NCI-H2196 treated with DMSO at 0.1 percent for 48 hours (cell line): Measurements from ENCODE around the gene ATIC.

ENCODE experiments used
- DNase-seq: peaks from one replicate; lab custom pipeline; 2025; ENCODE audit not compliant: unreplicated experiment; lab: John Stamatoyannopoulos, UW

ATIC gene

GRCh38 chr2:215314896-215315295, 3.0 kb downstream of the ATIC start:
- DNase-seq = no peak

GRCh38 chr2:215315301-215315700, 3.4 kb downstream of the ATIC start:
- no peak for DNase-seq

GRCh38 chr2:215316336-215316735, 4.5 kb downstream of the ATIC start:
- DNase-seq = no peak

- DNase-seq = no peak
Observed at GRCh38 chr2:215319500-215319899, 7.6 kb downstream of the ATIC start.

- no peak for DNase-seq
Observed at GRCh38 chr2:215320102-215320501, 8.2 kb downstream of the ATIC start.

- DNase-seq = no peak
Observed at GRCh38 chr2:215320679-215321078, 8.8 kb downstream of the ATIC start.

- DNase-seq = no peak
Observed at GRCh38 chr2:215324811-215325210, 13.0 kb downstream of the ATIC start.

GRCh38 chr2:215328066-215328465, 16.2 kb downstream of the ATIC start:
- no peak for DNase-seq

- DNase-seq = no peak
Observed at GRCh38 chr2:215332872-215333595, 21.2 kb downstream of the ATIC start.

GRCh38 chr2:215338883-215339679, 27.2 kb downstream of the ATIC start:
- DNase-seq = no peak

GRCh38 chr2:215347878-215348277, 36.0 kb downstream of the ATIC start:
- DNase-seq = no peak

- no peak for DNase-seq
Observed at GRCh38 chr2:215352602-215353001, 40.7 kb downstream of the ATIC start.

- no peak for DNase-seq
Observed at GRCh38 chr2:215354771-215355695, 43.2 kb downstream of the ATIC start.

GRCh38 chr2:215355801-215356200, 43.9 kb downstream of the ATIC start:
- no peak for DNase-seq

GRCh38 chr2:215356334-215356947, 44.6 kb downstream of the ATIC start:
- DNase-seq = no peak

GRCh38 chr2:215356948-215357461, 45.1 kb downstream of the ATIC start:
- DNase-seq = no peak

- DNase-seq = no peak
Observed at GRCh38 chr2:215357660-215358059, 45.8 kb downstream of the ATIC start.

GRCh38 chr2:215358312-215358845, 46.5 kb downstream of the ATIC start:
- no peak for DNase-seq

- no peak for DNase-seq
Observed at GRCh38 chr2:215358891-215359575, 47.2 kb downstream of the ATIC start.

GRCh38 chr2:215359576-215359922, 47.7 kb downstream of the ATIC start:
- no peak for DNase-seq
